ENCODE measurements around the gene LRRN2.
"Not testable (repeated sequence)": the region's sequence is repeated elsewhere in the genome, so short reads cannot be mapped to it uniquely, and the experiment has no call there.

LRRN2 gene

GRCh38 chr1:204575221-204576190 is 110.0 kb downstream of the LRRN2 start:
- DNase-seq (ENCODE audit: low read depth in 3 of 3): no peak

DNA sequence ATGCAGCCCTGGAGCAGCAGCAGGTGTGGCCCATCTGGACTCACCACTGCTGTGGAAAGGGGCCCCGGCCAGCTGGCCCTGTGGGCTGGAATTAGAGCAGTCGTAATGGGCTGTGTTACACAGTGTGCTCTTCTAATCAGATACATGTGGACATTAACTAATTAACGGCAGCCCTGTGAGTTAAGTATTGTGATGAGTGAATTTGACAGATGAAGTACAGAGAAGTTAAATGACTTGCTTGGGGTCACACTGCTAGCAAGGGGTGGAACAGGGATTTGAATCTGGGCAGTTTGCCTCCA is 110.7 kb downstream of the LRRN2 start:
- DNase-seq (ENCODE audit: low read depth in 3 of 3): no peak

- DNase-seq (ENCODE audit: low read depth in 3 of 3): no peak
Measured at GRCh38 chr1:204574016-204574864, 111.3 kb downstream of the LRRN2 start.

DNA sequence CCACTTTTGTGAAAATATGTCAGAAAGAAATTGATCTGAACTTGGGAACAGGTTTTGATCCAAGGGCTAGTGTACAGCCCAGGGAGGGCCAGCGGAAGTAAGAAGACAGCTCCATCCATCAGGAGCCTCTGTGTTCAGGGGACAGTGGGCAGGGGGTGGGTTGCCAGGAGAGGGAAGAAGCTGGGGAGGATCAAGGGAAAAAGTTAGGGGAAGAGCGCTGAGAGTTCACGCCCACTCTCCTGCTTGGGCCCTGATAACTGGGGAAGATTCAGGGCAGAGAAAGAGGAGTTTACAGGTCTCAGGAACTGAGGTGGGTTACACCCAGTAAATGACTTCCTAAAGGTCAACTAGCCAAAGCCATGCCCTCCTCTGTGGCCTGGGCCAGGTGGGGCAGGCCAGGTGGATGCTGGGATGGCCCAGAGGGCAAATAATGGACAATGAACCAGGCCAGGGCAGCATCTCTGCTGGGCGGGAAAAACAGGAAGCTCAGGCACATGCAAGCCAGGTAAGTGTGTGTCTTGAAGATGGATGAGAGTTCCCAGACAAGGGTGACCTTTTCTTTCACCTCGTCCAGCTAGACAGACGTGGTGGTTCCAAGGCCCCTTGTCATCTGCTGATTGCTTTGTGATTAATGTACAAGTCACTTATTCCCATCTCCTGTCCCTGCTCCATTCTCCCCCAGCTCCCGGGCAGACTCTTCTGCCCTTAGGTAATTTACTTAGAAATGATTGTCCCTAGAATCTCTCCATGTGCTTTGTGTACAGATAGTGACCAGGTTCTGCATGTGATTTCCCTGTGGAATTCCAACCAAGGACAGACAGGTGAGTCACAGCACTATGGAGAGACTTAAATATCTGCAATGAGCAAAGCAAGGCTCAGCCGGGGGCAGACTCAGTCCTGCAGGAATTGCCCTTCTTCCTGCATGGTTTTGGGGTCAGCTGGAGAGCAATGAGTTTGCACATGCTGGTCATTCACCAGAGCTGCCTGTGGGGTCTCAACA is 112.3 kb downstream of the LRRN2 start:
- no peak for DNase-seq (ENCODE audit: low read depth in 3 of 3)

DNA sequence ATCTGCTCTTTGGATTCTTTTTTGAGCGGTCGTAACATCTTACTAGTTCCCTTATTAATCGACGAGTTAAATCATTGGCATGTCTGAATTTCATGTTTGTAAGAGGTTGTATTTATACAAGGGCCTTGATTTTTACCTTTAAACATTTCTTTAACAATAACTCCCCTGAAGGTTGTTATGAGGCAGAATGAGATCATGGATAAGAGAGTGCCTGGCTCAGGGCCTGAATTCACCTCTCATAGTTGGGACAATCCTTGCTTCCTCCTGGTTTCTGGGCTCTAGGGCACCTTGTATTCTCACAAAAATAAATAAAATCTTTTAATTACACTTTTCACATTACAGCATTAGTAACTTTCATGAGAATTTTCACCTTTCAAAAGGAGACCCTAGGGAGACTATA is 113.9 kb downstream of the LRRN2 start:
- no peak for DNase-seq (ENCODE audit: low read depth in 3 of 3)

DNA sequence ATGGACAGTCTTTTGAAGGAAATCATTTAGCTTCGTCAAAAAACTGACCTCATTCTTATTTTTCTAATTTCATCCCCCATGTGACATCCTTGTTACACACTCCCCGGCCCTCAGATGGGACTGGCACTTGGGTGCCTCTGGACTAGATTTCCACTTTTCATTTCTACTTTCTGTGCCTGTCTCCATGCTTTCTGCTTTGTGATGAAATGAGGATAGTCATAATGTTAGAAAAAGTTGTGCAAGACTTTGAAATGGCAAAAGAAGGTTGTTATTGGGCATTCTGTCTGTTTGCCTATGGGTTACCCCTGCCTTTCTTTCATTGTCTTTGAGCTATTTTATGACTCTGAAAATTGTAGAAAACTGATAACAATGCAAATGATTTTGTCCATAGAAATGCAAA is 114.4 kb downstream of the LRRN2 start:
- no peak for DNase-seq (ENCODE audit: low read depth in 3 of 3)

- DNase-seq (ENCODE audit: low read depth in 3 of 3): not testable (repeated sequence)
Measured at GRCh38 chr1:204570021-204570420, 115.5 kb downstream of the LRRN2 start.

- no peak for DNase-seq (ENCODE audit: low read depth in 3 of 3)
Measured at GRCh38 chr1:204569478-204569877, 116.1 kb downstream of the LRRN2 start.

DNA sequence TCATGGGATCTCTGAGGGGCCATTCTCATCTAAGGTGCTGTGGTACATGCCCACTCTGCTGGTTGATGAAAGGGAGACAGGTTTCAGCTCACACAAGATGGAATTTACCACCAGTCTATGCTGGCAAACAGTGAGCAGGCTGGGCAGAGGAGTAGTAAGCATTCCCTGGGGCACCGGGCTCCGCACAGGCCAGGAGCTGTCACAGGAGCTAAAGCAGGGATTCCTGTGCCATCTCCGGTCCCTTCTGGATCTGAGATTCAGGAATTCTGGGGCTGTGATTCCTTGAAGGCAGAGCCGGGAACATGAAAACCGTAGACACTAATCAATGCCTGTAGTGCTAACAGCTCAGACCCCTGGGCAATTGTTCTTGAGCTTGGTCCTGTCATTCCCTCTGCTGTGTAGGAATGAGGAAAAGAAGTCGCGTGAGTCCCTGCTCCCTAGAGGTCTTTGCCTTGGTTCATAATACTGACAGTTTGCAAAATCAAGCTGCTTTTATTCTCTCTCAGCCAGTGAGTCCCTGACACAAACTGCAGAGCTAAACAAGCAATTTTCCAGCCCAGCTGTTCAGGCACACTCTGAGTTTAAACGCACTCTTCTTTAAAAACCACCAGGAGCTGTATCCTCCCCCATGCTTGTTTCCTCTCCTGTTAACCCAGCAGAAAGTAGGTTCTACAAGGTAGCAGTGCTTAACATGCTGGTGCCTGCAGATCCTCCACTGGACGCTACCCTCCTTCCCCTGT is 116.8 kb downstream of the LRRN2 start:
- no peak for DNase-seq (ENCODE audit: low read depth in 3 of 3)
